ENCODE measurements around the gene OFD1.

GRCh38 chrX:13775837-13776236 lies 41.3 kb downstream of the OFD1 start:
- no peak for TF ChIP-seq GATA2 (IDR thresholded peaks at IDR 0.05; ENCODE audit: low read depth, low read length)
- TF ChIP-seq GATA3 (IDR thresholded peaks at IDR 0.05; ENCODE audit: low read depth, low read length) = no peak
